Breast epithelium (tissue), 3 donors: ENCODE results near the gene POPDC2.

Experiments
- CTCF ChIP-seq, 3 donors: fragments of 450-650 bp; IDR thresholded peaks; one replicate each; pipeline ENCODE4 v1.5.1; 2016 to 2017; ENCODE audit warnings: antibody characterized with exemption in 3 of 3, mild to moderate bottlenecking in 3 of 3, moderate library complexity in 3 of 3
- POLR2A ChIP-seq: fragments of 450-650 bp; IDR thresholded peaks from one replicate; pipeline ENCODE4 v1.6.1; 2016; ENCODE audit warnings: antibody characterized with exemption, mild to moderate bottlenecking, moderate library complexity

- TF ChIP-seq CTCF (IDR thresholded peaks at IDR 0.05) (no peak), POLR2A (no peak)
Observed at GRCh38 chr3:119644481-119644880, 15.9 kb downstream of the POPDC2 start.
